ENCODE measurements around the gene KLF13. TPM values are rescaled to one million over a fixed set of nuclear protein-coding genes. Genes with fewer than 3 reads are reported as not detected.

Gene KLF13
- total RNA-seq, 2 experiments from 2014 or later: 110 to 111 TPM

DNA sequence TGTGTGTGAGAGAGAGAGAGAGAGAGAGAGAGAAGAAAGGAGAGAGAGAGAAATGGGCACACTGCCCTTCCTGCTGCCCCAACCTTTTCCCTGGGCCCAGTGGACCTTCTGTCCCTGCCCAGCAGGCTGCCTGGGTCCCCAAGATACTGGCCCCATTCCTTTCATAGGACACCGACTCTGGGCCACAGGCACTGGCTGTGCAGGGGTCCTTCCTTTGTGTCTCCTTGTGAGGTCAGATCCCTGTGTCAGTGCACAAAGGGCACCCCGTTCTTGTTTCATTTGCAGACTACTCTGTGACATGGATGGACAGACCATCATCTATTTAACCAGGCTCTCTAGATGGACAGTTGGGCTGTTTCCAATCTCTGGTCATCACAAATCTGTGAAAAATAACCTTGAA lies 21.3 kb upstream of the KLF13 start:
- Mint-ChIP-seq H3K36me3 (no peaks in the 10 kb centered on the region), H3K4me1 (peaks cover 28% of the 10 kb centered on the region), H3K27ac (no peak overlapping the region), H3K27me3 (no peaks in the 10 kb centered on the region), H3K9me3 (no peaks in the 10 kb centered on the region), H3K4me3 (no peak overlapping the region)
- DNase-seq: no peak

GRCh38 chr15:31305796-31306425 lies 20.7 kb upstream of the KLF13 start:
- no peak for DNase-seq
- H3K27me3 Mint-ChIP-seq: no peaks in the 10 kb centered on the region
- H3K27ac Mint-ChIP-seq: no peak overlapping the region
- H3K36me3 Mint-ChIP-seq: no peaks in the 10 kb centered on the region
- H3K9me3 Mint-ChIP-seq: no peaks in the 10 kb centered on the region
- H3K4me1 Mint-ChIP-seq: peaks cover 28% of the 10 kb centered on the region
- no peak overlapping the region for H3K4me3 Mint-ChIP-seq

- H3K4me1 Mint-ChIP-seq: peaks cover 28% of the 10 kb centered on the region
These were observed 20.0 kb upstream of the KLF13 start for GRCh38 chr15:31306426-31307269.

DNA sequence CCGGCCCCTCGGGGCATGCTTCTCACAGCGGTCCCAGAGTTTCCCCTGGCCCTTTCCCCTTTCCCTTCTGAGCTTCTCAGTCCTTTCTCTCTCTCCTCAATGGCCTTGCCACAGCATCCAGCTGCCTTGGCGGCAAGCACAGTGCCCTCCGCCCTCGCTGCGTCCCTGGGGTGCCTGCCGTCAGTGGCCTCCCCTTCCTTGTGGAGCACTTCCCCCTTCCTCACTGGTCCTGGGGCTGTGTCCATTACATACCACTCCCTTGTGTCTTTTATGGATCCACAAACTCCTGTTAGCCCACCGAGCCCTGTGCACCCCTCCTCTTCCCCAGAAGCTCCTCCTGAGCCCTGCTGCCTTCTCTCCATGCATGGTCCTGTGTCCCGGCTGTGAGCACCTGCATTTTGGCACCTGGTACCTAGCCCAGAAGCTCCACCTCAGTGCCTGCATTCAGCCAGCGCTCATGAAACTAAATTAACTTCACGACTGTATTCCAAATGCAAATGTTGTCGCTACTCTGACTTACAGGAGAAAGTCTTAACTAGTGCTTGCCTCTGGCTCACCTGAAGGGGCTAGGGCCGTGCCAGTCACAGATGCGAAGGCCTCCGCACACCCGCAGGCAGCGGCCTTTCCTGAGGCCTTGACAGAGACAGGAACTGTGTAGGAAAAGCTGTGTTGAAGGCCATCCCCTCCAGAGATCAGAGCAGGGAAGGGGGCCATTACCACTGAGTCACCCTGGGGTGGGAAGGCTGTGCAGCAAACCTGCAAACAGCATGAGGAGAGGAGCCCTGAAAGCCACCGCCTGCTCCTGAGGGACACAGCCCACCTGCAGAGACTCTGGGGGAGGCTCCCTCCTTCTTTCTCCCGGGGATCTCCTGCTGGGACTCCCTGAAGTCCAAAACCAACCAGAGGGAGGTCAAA lies 19.1 kb upstream of the KLF13 start:
- H3K36me3 Mint-ChIP-seq: no peaks in the 10 kb centered on the region
- H3K4me1 Mint-ChIP-seq: peaks cover 25% of the 10 kb centered on the region
- no peak for DNase-seq
- no peak overlapping the region for H3K27ac Mint-ChIP-seq
- H3K27me3 Mint-ChIP-seq: no peaks in the 10 kb centered on the region
- H3K9me3 Mint-ChIP-seq: no peaks in the 10 kb centered on the region
- H3K4me3 Mint-ChIP-seq: no peak overlapping the region

More at GRCh38 chr15:31306426-31307269, 20.0 kb upstream of the KLF13 start:
- no peak for DNase-seq
- no peaks in the 10 kb centered on the region for H3K27me3 Mint-ChIP-seq
- H3K9me3 Mint-ChIP-seq: no peaks in the 10 kb centered on the region
- H3K4me3 Mint-ChIP-seq: no peak overlapping the region
- H3K27ac Mint-ChIP-seq: no peak overlapping the region
- no peaks in the 10 kb centered on the region for H3K36me3 Mint-ChIP-seq

- H3K4me3 Mint-ChIP-seq: no peak overlapping the region
- no peak for DNase-seq
These were observed 18.4 kb upstream of the KLF13 start for GRCh38 chr15:31308185-31308639.

DNA sequence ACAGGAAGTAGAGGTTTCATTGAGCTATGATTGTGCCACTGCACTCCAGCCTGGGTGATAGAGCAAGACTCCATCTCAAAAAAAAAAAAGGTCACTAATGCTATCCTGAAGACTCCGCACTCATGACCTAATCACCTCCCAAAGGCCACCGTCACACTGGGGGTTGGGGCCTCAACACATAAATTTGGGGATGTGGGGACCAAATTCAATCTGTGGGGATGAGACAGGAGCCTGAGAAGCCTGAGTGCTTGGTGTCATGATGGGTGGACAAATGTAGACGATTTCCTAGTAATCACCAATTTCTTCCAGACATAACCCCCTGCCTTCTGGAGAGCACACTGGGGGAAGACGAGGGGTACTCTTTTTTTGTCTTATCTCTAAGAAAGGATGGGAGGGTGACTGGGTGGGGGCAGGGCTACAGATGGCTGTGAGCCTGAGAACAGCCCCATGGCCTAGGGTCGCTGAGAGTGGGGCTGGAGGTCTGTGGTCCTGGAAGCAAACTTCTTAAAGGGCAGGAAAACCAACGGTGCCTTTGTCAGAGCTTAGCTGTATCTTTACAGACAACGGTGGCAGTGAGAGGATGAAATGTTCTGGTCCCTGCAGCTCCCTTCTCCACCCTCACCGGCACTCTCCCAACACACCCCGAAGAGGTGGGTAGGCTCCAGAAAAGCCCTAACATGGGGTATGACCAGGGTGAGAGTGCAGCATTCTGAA lies 16.6 kb upstream of the KLF13 start:
- no peaks in the 10 kb centered on the region for H3K36me3 Mint-ChIP-seq
- H3K27ac Mint-ChIP-seq: no peak overlapping the region
- no peak for DNase-seq
- peaks cover 15% of the 10 kb centered on the region for H3K4me1 Mint-ChIP-seq
- H3K27me3 Mint-ChIP-seq: no peaks in the 10 kb centered on the region
- no peak overlapping the region for H3K4me3 Mint-ChIP-seq
- H3K9me3 Mint-ChIP-seq: peaks cover 2% of the 10 kb centered on the region

More at GRCh38 chr15:31308185-31308639, 18.4 kb upstream of the KLF13 start:
- Mint-ChIP-seq H3K27ac (no peak overlapping the region), H3K9me3 (peaks cover 2% of the 10 kb centered on the region), H3K4me1 (peaks cover 20% of the 10 kb centered on the region), H3K36me3 (no peaks in the 10 kb centered on the region), H3K27me3 (no peaks in the 10 kb centered on the region)

- peaks cover 2% of the 10 kb centered on the region for H3K9me3 Mint-ChIP-seq
- DNase-seq: no peak
- no peaks in the 10 kb centered on the region for H3K27me3 Mint-ChIP-seq
- H3K4me3 Mint-ChIP-seq: no peak overlapping the region
- H3K27ac Mint-ChIP-seq: no peak overlapping the region
- peaks cover 26% of the 10 kb centered on the region for H3K4me1 Mint-ChIP-seq
- no peaks in the 10 kb centered on the region for H3K36me3 Mint-ChIP-seq
These were observed 14.7 kb upstream of the KLF13 start for GRCh38 chr15:31311735-31312619.

DNA sequence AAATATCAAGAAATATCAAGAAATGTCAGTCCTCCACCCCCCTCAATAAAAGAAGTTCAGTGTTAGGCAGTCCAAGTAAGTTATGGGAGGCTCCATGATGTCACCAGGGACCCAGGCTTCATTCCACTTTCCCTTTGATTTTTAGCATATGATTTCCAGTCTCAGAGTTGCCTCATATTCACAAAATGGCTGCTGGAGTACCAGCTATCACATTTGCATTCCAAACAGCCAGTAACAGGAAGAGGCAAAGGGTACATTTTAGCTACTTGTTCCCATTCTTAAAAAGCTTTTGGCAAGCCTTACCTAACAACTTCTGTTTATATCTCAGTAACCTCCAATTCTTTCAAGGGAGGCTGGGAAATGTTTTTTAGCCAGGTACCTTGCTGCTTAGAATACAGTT lies 13.4 kb upstream of the KLF13 start:
- Mint-ChIP-seq H3K4me3 (no peak overlapping the region), H3K9me3 (peaks cover 2% of the 10 kb centered on the region), H3K27me3 (no peaks in the 10 kb centered on the region), H3K36me3 (no peaks in the 10 kb centered on the region), H3K27ac (no peak overlapping the region), H3K4me1 (peaks cover 25% of the 10 kb centered on the region)
- DNase-seq: no peak

GRCh38 chr15:31314380-31314779 lies 12.3 kb upstream of the KLF13 start:
- Mint-ChIP-seq H3K4me1 (peaks cover 20% of the 10 kb centered on the region), H3K9me3 (peaks cover 2% of the 10 kb centered on the region), H3K4me3 (no peak overlapping the region), H3K27ac (no peak overlapping the region), H3K36me3 (no peaks in the 10 kb centered on the region), H3K27me3 (no peaks in the 10 kb centered on the region)
- DNase-seq: no peak

GRCh38 chr15:31316135-31316795 lies 10.4 kb upstream of the KLF13 start:
- Mint-ChIP-seq H3K36me3 (no peaks in the 10 kb centered on the region), H3K27ac (no peak overlapping the region), H3K9me3 (peaks cover 4% of the 10 kb centered on the region), H3K4me3 (no peak overlapping the region), H3K27me3 (no peaks in the 10 kb centered on the region), H3K4me1 (peaks cover 23% of the 10 kb centered on the region)
- DNase-seq: no peak

- H3K27ac Mint-ChIP-seq: no peak overlapping the region
- peaks cover 29% of the 10 kb centered on the region for H3K4me1 Mint-ChIP-seq
- no peaks in the 10 kb centered on the region for H3K27me3 Mint-ChIP-seq
- peaks cover 9% of the 10 kb centered on the region for H3K9me3 Mint-ChIP-seq
- no peak for DNase-seq
- H3K4me3 Mint-ChIP-seq: no peak overlapping the region
- no peaks in the 10 kb centered on the region for H3K36me3 Mint-ChIP-seq
These were observed 9.6 kb upstream of the KLF13 start for GRCh38 chr15:31317017-31317416.

DNA sequence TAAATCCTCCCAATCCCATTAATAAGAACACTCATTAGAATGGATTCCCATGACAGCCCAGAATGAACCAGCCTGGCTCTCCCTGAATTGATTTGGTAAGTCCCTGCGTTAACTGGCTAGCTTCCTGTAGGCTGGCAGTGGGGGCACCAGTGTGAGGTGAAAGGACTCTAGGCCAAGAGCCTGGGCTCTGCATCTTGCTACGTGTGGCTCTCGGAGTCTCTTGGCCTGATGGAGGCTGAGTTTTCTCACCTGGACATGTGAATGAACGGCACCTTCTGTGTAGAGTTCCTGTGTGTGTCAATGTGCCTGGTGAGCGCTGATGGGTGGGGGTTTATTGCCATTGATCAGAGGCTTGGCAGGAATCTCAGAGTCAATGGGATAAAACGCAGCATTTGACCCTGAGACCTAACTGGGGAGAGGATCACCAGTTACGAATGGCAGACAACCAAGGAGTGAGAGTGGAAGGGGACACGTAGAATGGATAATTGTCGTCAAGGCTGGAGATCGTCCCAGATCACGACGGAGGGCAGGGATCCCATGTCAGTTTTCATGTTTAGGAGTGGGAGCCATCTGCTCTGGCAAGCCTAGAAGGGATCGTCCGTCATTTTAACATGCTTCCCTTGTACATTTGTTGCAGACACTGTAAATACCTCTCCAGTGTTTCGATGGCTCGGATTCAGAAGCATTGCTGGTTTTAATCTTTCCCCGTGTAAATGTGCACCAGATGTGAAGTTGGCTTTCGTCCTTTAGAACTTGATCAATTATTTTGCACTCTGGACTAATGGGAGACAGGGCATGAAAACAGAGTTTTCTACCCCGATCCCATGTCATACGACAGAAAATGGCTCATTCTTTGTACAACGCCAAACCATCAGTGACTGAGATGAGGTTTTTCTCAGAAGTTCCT lies 9.0 kb upstream of the KLF13 start:
- no peak for DNase-seq
- Mint-ChIP-seq H3K27me3 (no peaks in the 10 kb centered on the region), H3K4me3 (no peak overlapping the region), H3K9me3 (peaks cover 9% of the 10 kb centered on the region), H3K36me3 (no peaks in the 10 kb centered on the region), H3K27ac (no peak overlapping the region), H3K4me1 (peaks cover 33% of the 10 kb centered on the region)
